LNCaP clone FGC (cell line): ENCODE results near the gene ZFHX3.

Source experiments
- DNase-seq: peaks from one replicate; pipeline ENCODE4 v3.0.0-alpha.2; 2011; ENCODE audit warnings: low read depth
- H3K4me3 ChIP-seq: 2 replicates; pipeline ENCODE4 v1.5.1; 2011; ENCODE audit warnings: mild to moderate bottlenecking, low read depth, low read length, control low read depth
- CTCF ChIP-seq: IDR thresholded peaks from 2 replicates; pipeline ENCODE4 v1.5.1; 2012; ENCODE audit warnings: mild to moderate bottlenecking; ENCODE audit not compliant: control insufficient read depth, insufficient read depth; ENCODE audit errors: extremely low read depth

Gene ZFHX3

GRCh38 chr16:72959301-72959996, 88.5 kb downstream of the ZFHX3 start:
- no peak overlapping the region for H3K4me3 ChIP-seq
- DNase-seq = no peak
- TF ChIP-seq CTCF = no peak

GRCh38 chr16:72958522-72959076, 89.3 kb downstream of the ZFHX3 start:
- DNase-seq = no peak
- H3K4me3 ChIP-seq = no peak overlapping the region
- TF ChIP-seq CTCF = no peak

GRCh38 chr16:72957303-72958277, 90.3 kb downstream of the ZFHX3 start:
- H3K4me3 ChIP-seq = no peak overlapping the region
- no peak for DNase-seq
- no peak for TF ChIP-seq CTCF

GRCh38 chr16:72956124-72957064, 91.5 kb downstream of the ZFHX3 start:
- no peak for DNase-seq
- no peak for TF ChIP-seq CTCF
- H3K4me3 ChIP-seq = no peak overlapping the region

- no peak for TF ChIP-seq CTCF
- peak overlapping the region; percentile 35 for H3K4me3 ChIP-seq
- DNase-seq = peak; percentile 58
These were observed 95.1 kb downstream of the ZFHX3 start for GRCh38 chr16:72952811-72953271.

GRCh38 chr16:72952404-72952803, 95.5 kb downstream of the ZFHX3 start:
- no peak for TF ChIP-seq CTCF
- no peak for DNase-seq
- peak overlapping the region; percentile 35 for H3K4me3 ChIP-seq
